Karpas-422 (cell line): ENCODE data around the gene GRHPR. TPM values are rescaled to one million over a fixed set of nuclear protein-coding genes. Genes with fewer than 3 reads are reported as not detected.

ENCODE experiments used
- DNase-seq: peaks from one replicate; pipeline ENCODE4 v3.0.0-alpha.2; 2015
- H2AFZ ChIP-seq: fragments of 200-600 bp; sonication (generic); 2 replicates; pipeline ENCODE4 v1.6.1; 2014; ENCODE audit warnings: antibody characterized with exemption, low read length, mixed read lengths
- H3K27ac ChIP-seq: fragments of 200-600 bp; sonication (generic); 2 replicates; pipeline ENCODE4 v1.5.1; 2014; ENCODE audit warnings: mild to moderate bottlenecking, low read length, moderate library complexity
- H3K27me3 ChIP-seq: fragments of 200-600 bp; sonication (generic); 2 replicates; pipeline ENCODE4 v1.6.1; 2014; ENCODE audit warnings: low read length, mixed read lengths
- H3K36me3 ChIP-seq: fragments of 200-600 bp; sonication (generic); 2 replicates; pipeline ENCODE4 v1.6.1; 2014; ENCODE audit warnings: low read length, mixed read lengths; ENCODE audit not compliant: insufficient read depth
- H3K4me1 ChIP-seq: fragments of 200-600 bp; sonication (generic); 2 replicates; pipeline ENCODE4 v1.6.1; 2014; ENCODE audit warnings: mild to moderate bottlenecking, low read length, mixed read lengths
- H3K4me2 ChIP-seq: fragments of 200-600 bp; sonication (generic); 2 replicates; pipeline ENCODE4 v1.6.1; 2014; ENCODE audit warnings: low read length, low read depth, mild to moderate bottlenecking; ENCODE audit not compliant: poor library complexity, severe bottlenecking
- H3K4me3 ChIP-seq: fragments of 200-600 bp; sonication (generic); 2 replicates; pipeline ENCODE4 v1.5.1; 2014; ENCODE audit warnings: mild to moderate bottlenecking, antibody characterized with exemption, low read length, mixed read lengths
- H3K79me2 ChIP-seq: fragments of 200-600 bp; sonication (generic); 2 replicates; pipeline ENCODE4 v1.6.1; 2014; ENCODE audit warnings: mild to moderate bottlenecking, low read length, mixed read lengths
- H3K9ac ChIP-seq: fragments of 200-600 bp; sonication (generic); 2 replicates; pipeline ENCODE4 v1.6.0; 2014; ENCODE audit warnings: low read length
- H3K9me2 ChIP-seq: fragments of 200-600 bp; sonication (generic), shearing (Covaris generic); replicated peaks from 2 replicates; pipeline ENCODE4 v1.6.0; 2014; ENCODE audit warnings: mild to moderate bottlenecking, low read length, moderate library complexity; ENCODE audit not compliant: insufficient read depth
- H3K9me3 ChIP-seq: fragments of 300-700, 200-600 bp; sonication (generic); 2 replicates; pipeline ENCODE4 v1.6.1; 2014; ENCODE audit warnings: low read length, mixed read lengths
- H4K20me1 ChIP-seq: fragments of 200-600 bp; sonication (generic); 2 replicates; pipeline ENCODE4 v1.6.1; 2014; ENCODE audit warnings: mild to moderate bottlenecking, antibody characterized with exemption, low read length, low read depth; ENCODE audit not compliant: insufficient read depth
- total RNA-seq: library from RNA; depleted of rRNA; stranded (reverse); fragments of >200 nt; shearing (Covaris generic); gene quantifications from 2 replicates; pipeline ENCODE4 v1.2.3, GENCODE V29; 2014; ENCODE audit warnings: low replicate concordance; rRNA removed

Gene GRHPR
- 234 and 345 TPM in 2 replicates for total RNA-seq

DNA sequence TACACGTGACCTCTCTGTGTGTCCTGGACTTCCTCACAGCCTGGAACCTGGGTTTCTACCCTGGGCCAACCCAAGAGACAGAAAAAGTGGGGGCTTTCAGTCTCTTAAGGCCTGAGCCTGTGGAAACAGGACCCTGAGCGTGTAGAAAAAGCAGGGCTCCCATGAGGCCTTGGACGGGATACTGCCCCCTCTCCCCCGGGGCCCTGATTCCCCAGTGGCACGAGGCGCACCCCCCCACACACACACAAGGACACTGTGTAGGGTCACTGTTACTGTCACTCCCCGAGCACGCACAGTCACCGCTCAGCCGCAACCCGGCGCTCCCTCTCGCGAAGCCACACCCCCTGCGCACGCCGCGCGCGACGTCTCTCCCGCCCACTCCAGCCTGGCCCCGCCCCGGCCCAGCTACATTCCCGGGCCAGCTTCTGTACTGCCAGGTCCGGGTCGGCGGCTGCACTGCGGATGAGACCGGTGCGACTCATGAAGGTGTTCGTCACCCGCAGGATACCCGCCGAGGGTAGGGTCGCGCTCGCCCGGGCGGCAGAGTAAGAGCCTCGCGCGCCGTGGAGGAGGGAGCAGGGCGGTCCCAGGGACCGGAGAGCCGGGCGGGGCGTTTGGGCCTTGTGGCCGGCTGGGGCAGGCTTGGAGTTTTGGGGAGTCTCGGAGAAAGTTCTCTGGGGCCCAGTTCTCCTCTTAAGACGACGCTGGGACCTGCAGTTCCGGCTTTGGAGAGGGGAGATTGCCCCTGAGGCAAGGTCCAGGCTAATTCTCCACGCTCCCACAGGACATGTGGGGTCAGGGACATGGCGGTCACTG lies at the start of gene GRHPR:
GRHPR (plus strand) TSS at position 408 of the 816 bp plus-strand sequence; CDS start at position 463, 55 bp downstream.
- H4K20me1 ChIP-seq = peaks cover 9% of the 10 kb centered on the region; the same call in 1 of the 2 replicates
- H2AFZ ChIP-seq = peak within 1 kb of the TSS; percentile 71; the same call in 1 of the 2 replicates
- H3K9me2 ChIP-seq = no peaks in the 10 kb centered on the region
- H3K9ac ChIP-seq = peak within 1 kb of the TSS; percentile 96
- H3K4me2 ChIP-seq = peak within 1 kb of the TSS; percentile 87
- no peaks in the 10 kb centered on the region for H3K27me3 ChIP-seq
- H3K79me2 ChIP-seq = peaks cover 45% of the 10 kb centered on the region
- peaks cover 53% of the 10 kb centered on the region for H3K4me1 ChIP-seq
- peaks cover 16% of the 10 kb centered on the region; the same call in 1 of the 2 replicates for H3K36me3 ChIP-seq
- H3K27ac ChIP-seq = peak within 1 kb of the TSS; percentile 78
- DNase-seq = peak; percentile 96
- H3K4me3 ChIP-seq = peak within 1 kb of the TSS; percentile 96
- no peaks in the 10 kb centered on the region for H3K9me3 ChIP-seq

DNA sequence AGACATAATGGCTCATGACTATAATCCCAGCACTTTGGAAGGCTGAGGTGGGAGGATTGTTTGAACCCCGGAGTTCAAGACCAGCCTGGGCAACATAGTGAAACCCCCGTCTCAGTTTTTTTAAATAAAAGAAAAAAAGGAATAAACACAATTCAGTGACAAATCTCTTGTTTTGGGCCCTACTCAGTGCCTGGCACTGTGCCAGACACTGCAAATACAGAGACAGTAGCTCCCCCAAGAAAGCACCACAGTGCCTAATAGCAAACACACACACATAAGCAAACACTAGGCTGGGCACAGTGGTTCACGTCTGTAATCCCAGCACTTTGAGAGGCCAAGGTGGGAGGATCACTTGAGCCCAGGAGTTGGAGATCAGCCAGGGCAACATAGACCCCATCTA lies 49.7 kb upstream of the GRHPR start:
- H3K27me3 ChIP-seq = no peaks in the 10 kb centered on the region
- H2AFZ ChIP-seq = no peak overlapping the region
- H3K36me3 ChIP-seq = no peaks in the 10 kb centered on the region
- peak overlapping the region; percentile 100 for H3K27ac ChIP-seq
- peak; percentile 66 for DNase-seq
- no peak overlapping the region for H3K4me3 ChIP-seq
- no peaks in the 10 kb centered on the region for H3K9me3 ChIP-seq
- no peaks in the 10 kb centered on the region for H4K20me1 ChIP-seq
- H3K9ac ChIP-seq = peak overlapping the region; percentile 85
- no peaks in the 10 kb centered on the region for H3K79me2 ChIP-seq
- H3K4me2 ChIP-seq = peak overlapping the region; percentile 71
- no peaks in the 10 kb centered on the region for H3K9me2 ChIP-seq
- peaks cover 92% of the 10 kb centered on the region for H3K4me1 ChIP-seq

DNA sequence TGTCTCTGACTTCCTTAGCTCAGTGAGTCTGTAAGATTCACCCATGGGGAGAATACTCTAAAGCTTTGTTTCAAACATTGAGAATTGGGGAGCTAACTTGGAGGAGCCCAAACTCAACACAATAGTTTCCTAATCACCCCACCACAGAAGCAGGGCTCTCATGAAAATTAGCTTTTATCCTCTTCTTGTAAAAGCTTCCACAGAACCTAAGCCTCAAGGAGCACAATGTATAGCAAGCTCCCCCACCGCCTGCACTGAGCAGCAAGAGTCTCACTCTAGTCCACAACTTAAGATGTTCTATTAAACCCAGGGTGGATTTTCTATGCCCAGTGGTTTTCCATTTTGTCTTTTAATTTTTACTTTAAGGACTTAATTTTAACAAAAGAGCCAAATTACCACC lies 48.9 kb upstream of the GRHPR start:
- Histone ChIP-seq H3K27me3 (no peaks in the 10 kb centered on the region), H3K9me2 (no peaks in the 10 kb centered on the region), H3K9me3 (no peaks in the 10 kb centered on the region), H3K4me1 (peaks cover 96% of the 10 kb centered on the region), H3K27ac (peak overlapping the region; percentile 100), H3K9ac (peak overlapping the region; percentile 85), H3K79me2 (no peaks in the 10 kb centered on the region), H2AFZ (no peak overlapping the region), H4K20me1 (no peaks in the 10 kb centered on the region), H3K4me3 (peak overlapping the region; percentile 3; the same call in 1 of the 2 replicates), H3K4me2 (peak overlapping the region; percentile 71), H3K36me3 (no peaks in the 10 kb centered on the region)
- peak; percentile 78 for DNase-seq

DNA sequence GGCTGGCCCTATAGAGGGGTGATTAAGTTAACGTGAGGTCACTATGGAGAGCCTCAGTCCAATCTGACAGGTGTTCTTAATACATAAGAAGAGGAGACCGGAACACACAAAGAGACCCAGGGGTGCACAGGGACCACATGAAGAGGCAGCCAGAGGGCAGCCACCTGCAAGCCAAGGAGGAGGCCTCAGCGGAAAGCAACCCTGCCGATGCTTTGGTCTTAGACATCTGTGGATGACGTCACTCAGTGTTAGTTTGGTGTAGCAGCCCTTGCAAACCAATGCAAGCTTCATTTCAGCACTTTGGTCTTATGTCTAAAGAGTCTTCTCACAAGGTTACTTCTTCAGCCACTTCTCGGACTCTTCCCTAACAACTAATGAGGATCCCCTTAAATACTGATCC lies 47.6 kb upstream of the GRHPR start:
- Histone ChIP-seq H2AFZ (no peak overlapping the region), H4K20me1 (no peaks in the 10 kb centered on the region), H3K9me2 (no peaks in the 10 kb centered on the region), H3K4me1 (peaks cover 91% of the 10 kb centered on the region), H3K9me3 (no peaks in the 10 kb centered on the region), H3K27ac (peak overlapping the region; percentile 100), H3K36me3 (no peaks in the 10 kb centered on the region), H3K4me3 (peak overlapping the region; percentile 25; the same call in 1 of the 2 replicates), H3K9ac (peak overlapping the region; percentile 69), H3K27me3 (no peaks in the 10 kb centered on the region), H3K79me2 (no peaks in the 10 kb centered on the region), H3K4me2 (peak overlapping the region; percentile 71)
- peak; percentile 97 for DNase-seq

DNA sequence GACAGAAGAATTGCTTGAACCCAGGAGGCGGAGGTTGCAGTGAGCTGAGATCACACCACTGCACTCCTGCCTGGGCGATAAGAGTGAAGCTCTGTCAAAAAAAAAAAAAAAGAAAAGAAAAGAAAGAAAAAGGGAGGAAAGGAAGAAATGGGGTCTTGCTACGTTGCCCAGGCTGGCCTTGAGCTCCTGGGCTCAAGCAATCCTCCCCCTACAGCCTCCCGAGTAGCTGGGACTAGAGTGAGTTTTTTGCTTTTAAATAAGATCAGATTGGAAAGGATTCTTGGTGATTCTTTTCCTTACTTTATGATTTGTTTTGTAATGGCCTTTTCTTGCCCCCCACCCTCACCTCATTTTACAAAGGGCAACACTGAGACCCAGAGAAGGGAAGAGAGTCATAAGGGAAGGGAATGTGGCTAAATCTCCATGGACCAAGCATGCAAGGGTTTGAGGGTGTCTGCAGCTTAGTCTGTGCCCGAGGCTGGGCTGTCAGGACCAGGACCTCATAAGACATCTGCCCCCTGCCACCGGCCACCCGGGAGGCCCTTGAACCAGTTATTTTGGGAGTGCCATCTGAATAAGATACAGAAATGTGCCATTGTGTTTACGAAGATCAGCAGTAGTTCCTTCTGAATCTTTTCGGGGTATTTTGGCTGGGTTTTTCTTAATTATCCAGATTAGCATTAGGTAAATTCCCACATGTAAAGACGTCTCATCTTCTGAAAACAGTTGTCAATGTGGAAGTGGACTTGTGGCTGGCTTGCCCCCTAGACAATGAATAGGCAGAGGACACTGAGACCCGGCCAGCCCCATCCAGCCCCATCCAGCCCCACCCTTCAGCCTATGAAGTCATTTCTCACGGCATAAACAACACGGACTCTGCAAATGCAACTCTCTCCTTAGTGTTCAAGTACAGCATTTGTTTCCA lies 44.5 kb upstream of the GRHPR start:
- DNase-seq = peak; percentile 60
- no peaks in the 10 kb centered on the region for H3K27me3 ChIP-seq
- H3K79me2 ChIP-seq = no peaks in the 10 kb centered on the region
- H3K4me3 ChIP-seq = no peak overlapping the region
- H4K20me1 ChIP-seq = no peaks in the 10 kb centered on the region
- peaks cover 3% of the 10 kb centered on the region; the same call in 1 of the 2 replicates for H3K9me3 ChIP-seq
- H2AFZ ChIP-seq = peak overlapping the region; percentile 14; the same call in 1 of the 2 replicates
- peaks cover 91% of the 10 kb centered on the region for H3K4me1 ChIP-seq
- H3K4me2 ChIP-seq = peak overlapping the region; percentile 41
- peak overlapping the region; percentile 100 for H3K27ac ChIP-seq
- H3K9ac ChIP-seq = peak overlapping the region; percentile 53
- H3K9me2 ChIP-seq = no peaks in the 10 kb centered on the region
- peaks cover 4% of the 10 kb centered on the region; the same call in 1 of the 2 replicates for H3K36me3 ChIP-seq

DNA sequence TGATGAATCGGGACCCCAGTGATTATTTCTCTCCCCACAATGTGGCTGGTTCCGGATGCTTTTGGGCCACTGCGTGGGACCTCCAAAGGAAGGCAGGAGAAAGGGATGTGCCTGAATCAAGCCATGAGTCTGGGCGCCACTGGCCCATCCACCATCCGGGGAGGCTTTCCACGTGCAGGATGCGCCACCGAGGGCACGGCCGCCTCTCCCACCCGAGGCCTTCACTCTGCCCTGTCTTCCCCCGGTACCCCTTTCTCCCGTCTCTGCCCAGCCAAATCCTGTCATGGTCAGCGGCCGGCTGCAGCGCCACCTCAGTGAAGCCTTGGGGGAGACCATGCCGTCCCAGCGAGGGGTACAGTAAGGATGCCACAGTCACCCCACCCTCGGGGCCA lies 43.9 kb upstream of the GRHPR start:
- Histone ChIP-seq H3K9me2 (no peaks in the 10 kb centered on the region), H3K4me3 (no peak overlapping the region), H3K4me1 (peaks cover 91% of the 10 kb centered on the region), H3K9ac (peak overlapping the region; percentile 53), H3K4me2 (peak overlapping the region; percentile 41), H3K9me3 (peaks cover 3% of the 10 kb centered on the region; the same call in 1 of the 2 replicates), H3K27me3 (no peaks in the 10 kb centered on the region), H4K20me1 (no peaks in the 10 kb centered on the region), H2AFZ (peak overlapping the region; percentile 14; the same call in 1 of the 2 replicates), H3K36me3 (peaks cover 4% of the 10 kb centered on the region; the same call in 1 of the 2 replicates), H3K79me2 (no peaks in the 10 kb centered on the region), H3K27ac (peak overlapping the region; percentile 100)
- DNase-seq = no peak

DNA sequence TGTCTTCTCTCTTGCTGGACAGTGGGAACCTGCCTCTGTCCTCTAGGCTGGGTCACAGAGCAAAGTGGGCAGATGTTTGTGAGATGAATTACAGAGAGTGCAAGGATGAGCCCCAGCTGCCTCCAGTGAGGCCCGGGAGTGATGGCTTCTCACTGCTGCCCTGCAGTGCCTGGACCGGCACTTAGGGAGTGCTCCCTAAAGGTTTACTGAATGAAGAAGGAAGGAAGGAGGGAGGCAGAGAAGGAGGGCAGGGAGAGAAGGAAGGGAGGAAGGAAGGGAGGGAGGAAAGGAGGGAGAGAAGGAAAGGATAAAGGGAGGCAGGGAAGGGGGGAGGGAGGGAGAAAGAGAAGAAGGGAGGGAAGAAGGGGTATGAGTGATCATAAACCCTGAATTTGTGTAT lies 42.7 kb upstream of the GRHPR start:
- peaks cover 91% of the 10 kb centered on the region for H3K4me1 ChIP-seq
- H3K9ac ChIP-seq = peak overlapping the region; percentile 83
- no peak overlapping the region for H2AFZ ChIP-seq
- no peaks in the 10 kb centered on the region for H3K79me2 ChIP-seq
- H3K9me2 ChIP-seq = no peaks in the 10 kb centered on the region
- H3K36me3 ChIP-seq = peaks cover 4% of the 10 kb centered on the region; the same call in 1 of the 2 replicates
- peak overlapping the region; percentile 96 for H3K27ac ChIP-seq
- H3K4me3 ChIP-seq = no peak overlapping the region
- H3K4me2 ChIP-seq = peak overlapping the region; percentile 54
- DNase-seq = no peak
- H3K9me3 ChIP-seq = peaks cover 3% of the 10 kb centered on the region; the same call in 1 of the 2 replicates
- H4K20me1 ChIP-seq = no peaks in the 10 kb centered on the region
- no peaks in the 10 kb centered on the region for H3K27me3 ChIP-seq
